Psoas muscle (tissue), 8 donors: ENCODE measurements around the gene PFKP. TPM values are rescaled to one million over a fixed set of nuclear protein-coding genes. Genes with fewer than 3 reads are reported as not detected.
"Not testable (repeated sequence)": the region's sequence is repeated elsewhere in the genome, so short reads cannot be mapped to it uniquely, and the experiment has no call there.

ENCODE experiments used
- ATAC-seq, 4 donors: fragments of 200-7000 bp; cut with Tn5 transposase; one replicate each; pipeline ENCODE4 v1.9.1; 2020; ENCODE audit warnings: moderate library complexity in 3 of 4, mild to moderate bottlenecking in 2 of 4
- DNase-seq, 2 donors: peaks; one replicate each; pipeline ENCODE4 v3.0.0-alpha.2; 2020
- H3K27ac ChIP-seq: fragments of 200-600 bp; one replicate; pipeline ENCODE4 v1.8.0; 2022
- H3K27me3 ChIP-seq, 3 donors: fragments of 200-600 bp in 1 of 3; one replicate each; pipeline versions ENCODE4 v1.6.1 to v1.8.0; 2013 to 2022; ENCODE audit warnings: low read length in 2 of 3, mild to moderate bottlenecking in 2 of 3, moderate library complexity in 1 of 3; ENCODE audit not compliant: insufficient read depth in 3 of 3
- H3K36me3 ChIP-seq, 2 donors: fragments of 200-600 bp in 1 of 2; one replicate each; pipeline versions ENCODE4 v1.6.1 to v1.8.0; 2013 to 2022; ENCODE audit warnings: low read depth in 1 of 2, mild to moderate bottlenecking in 1 of 2, moderate library complexity in 1 of 2; ENCODE audit not compliant: insufficient read depth in 1 of 2
- H3K4me1 ChIP-seq: fragments of 200-600 bp; one replicate; pipeline ENCODE4 v1.8.0; 2022
- H3K4me3 ChIP-seq: fragments of 200-600 bp; one replicate; pipeline ENCODE4 v1.8.0; 2022; ENCODE audit warnings: mild to moderate bottlenecking
- H3K9me3 ChIP-seq: fragments of 200-600 bp; one replicate; pipeline ENCODE4 v1.8.0; 2022
- CTCF ChIP-seq: fragments of 200-600 bp; IDR thresholded peaks from one replicate; pipeline ENCODE4 v1.8.0; 2022; ENCODE audit warnings: antibody characterized with exemption
- WGBS, 3 donors: extraction: QIAGEN DNeasy Blood & Tissue Kit; methylation state at CpG; one replicate each; pipeline versions ENCODE4 v1.1.6 to v1.1.7; 2013; 5-methylcytosine and 5-hydroxymethylcytosine counted together
- intact Hi-C, 2 donors: fragments of 100-400 bp; cut with DNase I; formaldehyde crosslinking; loops; one replicate each; pipeline versions ENCODE4 v1.11.0 to v1.14.2; 2022
- polyA plus RNA-seq, 3 donors: library from polyadenylated mRNA; stranded (reverse); fragments of 200-250 nt; gene quantifications; one replicate each; pipeline ENCODE4 v1.2.3, GENCODE V29; 2013
- total RNA-seq, 4 donors: library from RNA; stranded (reverse); fragmentation: NEBNext Ultra II Directional in 2 of 4; extraction: Animal tissue kit (Norgen Biotek cat#: 25700) in 2 of 4; gene quantifications; one replicate each; pipeline versions ENCODE4 v1.2.1 to v1.2.4, GENCODE V29; 2021 to 2023
- donor health status: healthy with polysubstance abuse.
- donor health status: DM: no; HTN: no; CAD: no; lungs with moderate emphysema.
- donor health status: Bipolar disorder and iron deficiency.
- donor health status: healthy.
- donor health status: DM: yes; HTN: yes; CAD: no.
- donor health status: DM: no; HTN: no; CAD: no.
- donor health status: DM: no; HTN: no; CAD: no.
- donor health status: DM: yes; HTN: yes; CAD: no.

PFKP gene
- total and polyA plus RNA-seq, 7 donors = 12.2 to 104 (median 33.4) TPM

- intact Hi-C loops = no loop called here
- no peaks in the 10 kb centered on the region for H3K9me3 ChIP-seq
- peaks cover 0 to 12% (median 0%) of the 10 kb centered on the region in 3 donors for H3K27me3 ChIP-seq
- no peak for ATAC-seq
- no peak for TF ChIP-seq CTCF
- H3K36me3 ChIP-seq = no peaks in the 10 kb centered on the region
- DNase-seq = no peak
- 60 to 67% (median 63%) methylated on average over 8 of the region's 8 CpGs for whole genome bisulfite sequencing, 3 donors
- no peaks in the 10 kb centered on the region for H3K4me1 ChIP-seq
- no peak overlapping the region for H3K4me3 ChIP-seq
- H3K27ac ChIP-seq = no peak overlapping the region
These were observed 7.4 kb upstream of the PFKP start for GRCh38 chr10:3059974-3060373.

- ATAC-seq = no peak
- DNase-seq = no peak
These were observed 6.9 kb upstream of the PFKP start for GRCh38 chr10:3060481-3060889.

GRCh38 chr10:3061323-3061898 is 5.9 kb upstream of the PFKP start:
- H3K9me3 ChIP-seq, H3K36me3 ChIP-seq, DNase-seq, intact Hi-C loops, H3K4me3 ChIP-seq, ATAC-seq, H3K27ac ChIP-seq, H3K4me1 ChIP-seq: not testable (repeated sequence)
- 57 to 65% (median 64%) methylated on average over 6 of the region's 6 CpGs for WGBS, 3 donors
- H3K27me3 ChIP-seq = peaks cover 0 to 17% (median 0%) of the 10 kb centered on the region in 3 donors

More at GRCh38 chr10:3060481-3060889, 6.9 kb upstream of the PFKP start:
- Histone ChIP-seq H3K4me1 (no peaks in the 10 kb centered on the region), H3K27me3 (peaks cover 0 to 12% (median 0%) of the 10 kb centered on the region in 3 donors), H3K4me3 (no peak overlapping the region), H3K9me3 (no peaks in the 10 kb centered on the region), H3K27ac (no peak overlapping the region), H3K36me3 (no peaks in the 10 kb centered on the region)
- TF ChIP-seq CTCF = no peak
- intact Hi-C loops = no loop called here
- WGBS, 3 donors = 74 to 87% (median 84%) methylated on average over 4 of the region's 4 CpGs

GRCh38 chr10:3062502-3063186 is 4.7 kb upstream of the PFKP start:
- H3K4me3 ChIP-seq = no peak overlapping the region
- no peak overlapping the region for H3K27ac ChIP-seq
- 55 to 83% (median 57%) methylated on average over 5 of the region's 6 CpGs for WGBS, 3 donors
- H3K36me3 ChIP-seq = no peaks in the 10 kb centered on the region
- no peaks in the 10 kb centered on the region for H3K4me1 ChIP-seq
- no peak for TF ChIP-seq CTCF
- intact Hi-C loops = no loop called here
- H3K9me3 ChIP-seq = no peaks in the 10 kb centered on the region
- ATAC-seq (no peak), DNase-seq (no peak)
- H3K27me3 ChIP-seq = peaks cover 0 to 29% (median 4%) of the 10 kb centered on the region in 3 donors

- 54 to 92% (median 82%) methylated on average over 2 of the region's 2 CpGs for WGBS, 3 donors
- no peak overlapping the region for H3K27ac ChIP-seq
- no peaks in the 10 kb centered on the region for H3K4me1 ChIP-seq
- no peak for ATAC-seq
- H3K27me3 ChIP-seq = peaks cover 0 to 45% (median 9%) of the 10 kb centered on the region in 3 donors
- no peak for TF ChIP-seq CTCF
- H3K4me3 ChIP-seq = no peak overlapping the region
- H3K36me3 ChIP-seq = no peaks in the 10 kb centered on the region
- DNase-seq = no peak
- H3K9me3 ChIP-seq = no peaks in the 10 kb centered on the region
- intact Hi-C loops = no loop called here
These were observed 2.9 kb upstream of the PFKP start for GRCh38 chr10:3064423-3064822.
